HG03442 (cell line): ENCODE results near the gene PCDHGC4.
A peak's percentile ranks its signal among the peaks of the same experiment; 100 is the strongest.

Experiments
- ATAC-seq: cut with Tn5 transposase; IDR thresholded peaks from one replicate; pipeline ENCODE4 v1.9.1; 2021; ENCODE audit warnings: mild to moderate bottlenecking, moderate library complexity; ENCODE audit not compliant: unreplicated experiment

Gene PCDHGC4

DNA sequence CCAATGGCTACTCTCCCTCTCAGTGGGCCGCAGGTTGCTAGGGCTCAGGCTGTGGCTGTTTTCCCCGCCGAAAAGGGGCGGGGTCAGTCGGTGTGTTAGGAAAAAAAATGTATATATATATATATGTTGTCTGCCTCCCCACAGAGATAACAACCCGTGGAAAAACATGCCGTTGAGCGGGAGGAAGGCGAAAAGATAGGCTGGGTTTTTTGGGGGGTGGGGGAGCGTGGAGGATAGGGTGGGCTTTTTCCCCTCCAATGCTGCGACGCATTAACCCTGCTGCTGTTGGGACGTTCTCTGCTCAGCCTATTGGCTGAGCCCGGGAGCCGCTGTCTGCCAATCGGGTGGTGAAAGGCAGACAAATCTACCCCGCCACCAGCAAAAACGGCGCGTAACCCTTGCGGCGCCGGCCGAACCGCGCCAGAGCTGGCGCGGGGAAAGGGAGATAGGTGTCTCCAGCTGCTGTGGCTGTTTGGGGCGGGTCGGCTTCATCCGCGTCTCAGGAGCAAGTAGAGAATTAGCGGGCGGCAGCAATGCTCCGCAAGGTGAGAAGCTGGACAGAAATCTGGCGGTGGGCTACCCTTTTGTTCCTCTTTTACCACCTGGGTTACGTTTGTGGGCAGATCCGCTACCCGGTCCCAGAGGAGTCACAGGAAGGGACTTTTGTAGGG lies at the start of gene PCDHGC4:
Gene PCDHGC4 (plus strand): TSS at position 390 of the 671 bp plus-strand sequence. CDS start 144 bp downstream, at position 534.
- ATAC-seq, result no peak

DNA sequence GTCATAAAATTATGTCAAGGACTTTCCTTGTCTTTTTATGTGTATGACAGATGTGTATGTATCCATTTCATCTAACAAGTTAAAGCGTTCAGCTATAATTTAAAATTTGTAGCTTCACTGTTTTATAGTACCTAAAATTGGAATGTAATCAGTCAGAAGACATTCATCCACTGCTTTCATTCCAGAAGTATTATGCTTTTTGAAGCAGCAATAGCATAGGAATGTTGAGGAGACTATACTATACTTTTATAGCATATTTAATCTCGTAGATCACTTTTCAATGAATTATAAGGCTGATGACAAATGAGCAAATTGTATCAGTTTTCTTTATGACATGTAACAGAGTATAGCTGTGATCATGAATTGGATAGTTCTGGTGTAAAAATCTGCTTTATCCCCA lies 47.6 kb upstream of the PCDHGC4 start:
- ATAC-seq, result no peak

DNA sequence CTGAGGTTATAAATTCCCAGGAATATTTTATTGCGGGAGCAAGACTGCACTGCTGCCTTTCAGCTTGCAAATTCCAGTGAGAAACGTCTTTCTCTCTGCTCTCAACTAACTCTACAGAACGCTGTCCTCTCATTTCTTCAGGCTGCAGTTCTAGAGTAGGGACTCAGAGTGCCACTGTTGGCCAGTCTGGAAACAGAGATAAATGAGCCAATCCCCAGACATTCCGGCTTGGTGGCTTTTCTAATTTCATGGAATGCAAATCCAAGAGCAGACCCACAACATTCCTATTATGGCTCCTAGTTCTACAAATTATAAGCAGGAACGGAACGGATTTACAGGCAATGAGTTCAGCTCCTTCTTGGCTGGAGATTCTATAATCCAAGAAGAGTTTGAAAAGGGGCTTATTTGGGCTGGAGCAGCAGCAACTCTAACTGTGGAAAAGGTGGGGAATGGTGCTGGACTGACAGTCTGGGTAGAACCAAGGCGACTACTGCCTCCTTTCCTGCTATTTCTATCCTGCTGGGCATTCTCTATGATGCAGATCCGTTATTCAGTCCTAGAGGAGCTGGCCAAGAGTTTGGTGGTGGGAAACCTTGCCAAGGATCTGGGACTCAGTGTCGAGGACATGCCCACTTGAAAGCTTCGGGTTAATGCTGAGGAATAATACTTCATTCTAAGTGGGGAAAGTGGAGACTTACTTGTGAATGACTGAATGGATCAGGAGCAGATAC lies 45.3 kb upstream of the PCDHGC4 start:
- no peak for ATAC-seq

DNA sequence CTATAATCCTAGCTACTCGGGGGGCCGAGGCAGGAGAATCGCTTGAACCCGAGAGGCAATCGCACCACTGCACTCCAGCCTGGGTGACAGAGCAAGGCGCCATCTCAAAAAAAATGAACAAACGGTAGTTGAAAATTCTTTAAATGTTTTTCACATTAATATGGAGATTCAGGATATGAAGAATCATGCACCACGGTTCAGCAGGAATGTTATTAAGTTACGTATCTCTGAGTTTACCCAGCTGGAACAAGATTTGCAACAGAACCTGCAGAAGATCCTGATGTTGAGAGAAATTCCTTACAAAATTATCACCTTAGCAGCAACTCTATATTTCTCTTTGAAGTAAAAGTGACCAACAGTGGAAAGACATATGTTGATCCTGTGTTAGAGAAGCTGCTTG lies 44.5 kb upstream of the PCDHGC4 start:
- no peak for ATAC-seq

DNA sequence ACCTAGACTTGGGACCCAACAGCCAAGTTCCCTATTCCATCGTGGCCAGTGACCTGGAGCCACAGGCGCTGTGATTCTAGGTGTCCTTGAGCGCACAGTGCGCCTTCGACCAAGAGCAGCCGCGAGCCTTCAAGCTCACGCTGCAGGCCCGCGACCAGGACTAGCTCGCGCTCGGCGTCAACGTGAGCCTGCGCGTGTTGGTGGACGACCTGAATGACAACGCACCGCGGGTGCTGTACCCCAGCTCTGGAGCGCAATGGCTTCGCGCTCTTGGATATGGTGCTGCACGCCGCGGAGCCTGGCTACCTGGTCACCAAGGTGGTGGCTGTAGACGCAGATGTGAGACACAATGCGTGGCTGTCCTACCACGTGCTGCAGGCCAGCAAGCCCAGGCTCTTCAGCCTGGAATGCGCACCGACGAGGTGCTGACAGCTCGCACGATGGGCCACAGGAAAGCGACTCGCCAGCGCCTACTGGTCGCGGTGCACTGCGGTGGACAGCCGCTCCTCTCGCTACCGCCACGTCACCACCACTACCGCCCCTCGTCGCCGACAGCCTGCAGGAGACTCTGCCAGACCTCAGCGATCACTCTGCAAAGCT lies 43.2 kb upstream of the PCDHGC4 start:
- ATAC-seq, result no peak

DNA sequence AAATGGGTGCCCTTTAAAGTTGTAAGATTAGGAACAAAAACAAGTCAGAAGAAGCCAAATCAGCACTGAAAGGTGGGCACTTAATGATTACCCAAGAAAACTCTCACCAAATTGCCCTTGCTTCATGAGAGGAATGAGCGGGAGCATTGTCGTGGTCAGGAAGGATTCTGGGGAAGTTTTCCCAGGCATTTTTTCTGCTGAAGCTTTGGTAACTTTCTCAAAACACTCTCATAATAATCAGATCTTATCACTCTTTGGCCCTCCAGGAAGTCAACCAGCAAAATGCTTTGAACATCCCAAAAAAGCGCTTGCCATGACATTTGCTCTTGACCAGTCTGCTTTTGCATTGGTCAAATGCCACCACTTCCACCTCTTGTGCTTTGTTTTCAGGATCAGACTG lies 19.5 kb upstream of the PCDHGC4 start:
- no peak for ATAC-seq

DNA sequence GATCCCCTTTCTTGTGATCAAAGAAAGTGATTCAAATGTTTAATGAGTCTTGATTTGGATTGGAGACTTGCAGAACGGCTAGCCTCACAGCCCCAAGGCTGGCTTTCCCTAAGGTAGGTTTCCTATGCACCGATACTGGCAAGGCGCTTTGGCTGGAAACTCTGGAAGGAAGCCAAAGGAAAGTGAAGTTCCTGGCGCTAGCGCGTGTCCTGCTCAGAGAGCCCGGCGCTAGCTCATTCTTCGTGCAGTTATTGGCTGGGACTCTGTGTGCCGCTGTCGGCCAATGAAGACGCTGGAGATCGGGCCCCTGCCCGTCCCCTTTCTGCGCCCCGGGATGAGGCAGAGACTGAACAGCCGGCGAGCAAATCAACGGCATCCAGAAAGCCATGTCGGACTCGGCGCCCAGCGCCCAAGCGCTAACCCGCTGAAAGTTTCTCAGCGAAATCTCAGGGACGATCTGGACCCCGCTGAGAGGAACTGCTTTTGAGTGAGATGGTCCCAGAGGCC lies 9.2 kb upstream of the PCDHGC4 start, which contains the start of gene PCDHGC3:
Gene PCDHGC3 (plus strand): TSS at position 342 of the 507 bp plus-strand sequence. CDS start 151 bp downstream, at position 493.
- ATAC-seq, result peak; percentile 97

DNA sequence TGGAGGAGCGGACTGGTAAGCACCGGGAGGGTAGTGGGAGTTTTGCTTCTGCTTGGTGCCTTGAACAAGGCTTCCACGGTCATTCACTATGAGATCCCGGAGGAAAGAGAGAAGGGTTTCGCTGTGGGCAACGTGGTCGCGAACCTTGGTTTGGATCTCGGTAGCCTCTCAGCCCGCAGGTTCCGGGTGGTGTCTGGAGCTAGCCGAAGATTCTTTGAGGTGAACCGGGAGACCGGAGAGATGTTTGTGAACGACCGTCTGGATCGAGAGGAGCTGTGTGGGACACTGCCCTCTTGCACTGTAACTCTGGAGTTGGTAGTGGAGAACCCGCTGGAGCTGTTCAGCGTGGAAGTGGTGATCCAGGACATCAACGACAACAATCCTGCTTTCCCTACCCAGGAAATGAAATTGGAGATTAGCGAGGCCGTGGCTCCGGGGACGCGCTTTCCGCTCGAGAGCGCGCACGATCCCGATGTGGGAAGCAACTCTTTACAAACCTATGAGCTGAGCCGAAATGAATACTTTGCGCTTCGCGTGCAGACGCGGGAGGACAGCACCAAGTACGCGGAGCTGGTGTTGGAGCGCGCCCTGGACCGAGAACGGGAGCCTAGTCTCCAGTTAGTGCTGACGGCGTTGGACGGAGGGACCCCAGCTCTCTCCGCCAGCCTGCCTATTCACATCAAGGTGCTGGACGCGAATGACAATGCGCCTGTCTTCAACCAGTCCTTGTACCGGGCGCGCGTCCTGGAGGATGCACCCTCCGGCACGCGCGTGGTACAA lies 8.5 kb upstream of the PCDHGC4 start:
- peak; percentile 19 for ATAC-seq

DNA sequence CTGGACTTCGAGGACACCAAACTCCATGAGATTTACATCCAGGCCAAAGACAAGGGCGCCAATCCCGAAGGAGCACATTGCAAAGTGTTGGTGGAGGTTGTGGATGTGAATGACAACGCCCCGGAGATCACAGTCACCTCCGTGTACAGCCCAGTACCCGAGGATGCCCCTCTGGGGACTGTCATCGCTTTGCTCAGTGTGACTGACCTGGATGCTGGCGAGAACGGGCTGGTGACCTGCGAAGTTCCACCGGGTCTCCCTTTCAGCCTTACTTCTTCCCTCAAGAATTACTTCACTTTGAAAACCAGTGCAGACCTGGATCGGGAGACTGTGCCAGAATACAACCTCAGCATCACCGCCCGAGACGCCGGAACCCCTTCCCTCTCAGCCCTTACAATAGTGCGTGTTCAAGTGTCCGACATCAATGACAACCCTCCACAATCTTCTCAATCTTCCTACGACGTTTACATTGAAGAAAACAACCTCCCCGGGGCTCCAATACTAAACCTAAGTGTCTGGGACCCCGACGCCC lies 7.7 kb upstream of the PCDHGC4 start:
- ATAC-seq, result no peak

DNA sequence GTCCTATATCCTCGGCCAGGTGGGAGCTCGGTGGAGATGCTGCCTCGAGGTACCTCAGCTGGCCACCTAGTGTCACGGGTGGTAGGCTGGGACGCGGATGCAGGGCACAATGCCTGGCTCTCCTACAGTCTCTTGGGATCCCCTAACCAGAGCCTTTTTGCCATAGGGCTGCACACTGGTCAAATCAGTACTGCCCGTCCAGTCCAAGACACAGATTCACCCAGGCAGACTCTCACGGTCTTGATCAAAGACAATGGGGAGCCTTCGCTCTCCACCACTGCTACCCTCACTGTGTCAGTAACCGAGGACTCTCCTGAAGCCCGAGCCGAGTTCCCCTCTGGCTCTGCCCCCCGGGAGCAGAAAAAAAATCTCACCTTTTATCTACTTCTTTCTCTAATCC lies 7.0 kb upstream of the PCDHGC4 start:
- ATAC-seq, result no peak

DNA sequence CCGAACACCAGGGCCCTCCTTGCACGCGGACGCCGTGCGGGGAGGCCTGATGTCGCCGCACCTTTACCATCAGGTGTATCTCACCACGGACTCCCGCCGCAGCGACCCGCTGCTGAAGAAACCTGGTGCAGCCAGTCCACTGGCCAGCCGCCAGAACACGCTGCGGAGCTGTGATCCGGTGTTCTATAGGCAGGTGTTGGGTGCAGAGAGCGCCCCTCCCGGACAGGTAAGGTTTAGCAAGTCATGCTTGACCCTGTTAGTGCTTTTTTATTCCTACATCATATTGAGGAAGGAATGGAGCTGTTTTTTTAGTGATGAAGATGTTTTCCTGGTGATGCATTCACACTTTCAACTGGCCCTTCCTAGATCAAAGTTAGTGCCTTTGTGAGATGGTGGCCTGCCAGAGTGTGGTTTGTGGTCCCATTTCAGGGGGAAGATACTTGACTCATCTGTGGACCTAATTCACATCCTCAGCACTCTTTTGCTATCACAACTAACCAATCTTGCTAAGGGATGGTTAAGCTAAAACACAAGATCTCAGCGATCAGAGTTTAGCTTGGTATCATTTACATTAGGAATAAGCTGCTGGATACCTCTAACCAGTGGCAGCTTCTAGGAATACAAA lies 6.4 kb upstream of the PCDHGC4 start:
- ATAC-seq, result no peak

DNA sequence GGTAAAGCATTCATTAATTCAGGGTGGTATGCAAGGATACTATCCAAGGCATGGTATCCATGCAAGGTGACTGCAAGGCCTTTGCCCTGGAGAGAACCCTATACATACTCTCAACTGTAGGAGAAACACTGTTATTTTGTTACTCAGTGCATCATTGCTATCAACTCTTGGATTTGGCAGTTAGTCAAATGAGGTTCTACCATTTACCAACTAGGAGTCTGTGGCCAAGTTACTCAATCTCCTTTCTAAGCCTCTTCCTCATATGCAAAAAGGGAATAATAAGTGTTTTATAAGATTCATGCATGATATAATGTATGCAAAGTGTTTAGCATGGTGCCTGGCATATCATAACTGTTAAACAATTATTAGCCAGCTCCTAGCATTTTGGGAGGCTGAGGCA lies 5.1 kb upstream of the PCDHGC4 start:
- ATAC-seq, result no peak

DNA sequence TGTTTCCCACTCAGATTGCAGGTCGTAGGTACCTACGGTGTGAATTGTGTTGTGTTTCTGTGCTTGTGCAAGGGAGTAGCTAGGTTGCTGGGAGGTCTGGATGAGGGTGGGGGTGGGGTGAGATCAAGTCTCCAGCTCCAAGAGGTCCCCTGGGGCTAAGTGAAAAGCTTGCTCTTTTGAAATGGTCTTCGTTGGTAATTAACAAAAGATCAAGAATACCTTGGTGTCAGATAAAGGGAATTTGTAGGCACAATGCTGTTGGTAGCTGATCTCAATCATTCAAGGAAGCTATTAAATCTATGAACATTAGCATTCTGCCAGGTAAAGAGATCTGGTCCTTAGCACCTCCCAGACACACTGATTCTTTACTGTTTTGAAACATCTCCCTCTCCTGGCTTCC lies 928 bp upstream of the PCDHGC4 start:
- no peak for ATAC-seq

DNA sequence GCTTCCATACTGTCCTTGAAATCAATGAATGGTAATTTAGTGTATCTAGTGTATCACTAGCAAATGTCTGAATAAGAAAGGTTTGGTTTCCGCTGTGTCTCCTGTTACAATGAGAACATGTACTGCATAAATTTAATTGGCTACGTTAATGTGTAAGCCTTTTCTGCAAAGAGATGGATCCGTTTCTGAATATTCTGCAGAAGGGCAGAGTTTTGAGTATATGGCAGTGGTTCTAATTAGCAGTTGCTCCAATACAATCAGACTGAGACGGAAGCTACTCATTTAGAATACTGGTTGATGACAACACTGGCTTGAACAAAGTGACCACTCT lies 555 bp upstream of the PCDHGC4 start:
- ATAC-seq, result no peak

DNA sequence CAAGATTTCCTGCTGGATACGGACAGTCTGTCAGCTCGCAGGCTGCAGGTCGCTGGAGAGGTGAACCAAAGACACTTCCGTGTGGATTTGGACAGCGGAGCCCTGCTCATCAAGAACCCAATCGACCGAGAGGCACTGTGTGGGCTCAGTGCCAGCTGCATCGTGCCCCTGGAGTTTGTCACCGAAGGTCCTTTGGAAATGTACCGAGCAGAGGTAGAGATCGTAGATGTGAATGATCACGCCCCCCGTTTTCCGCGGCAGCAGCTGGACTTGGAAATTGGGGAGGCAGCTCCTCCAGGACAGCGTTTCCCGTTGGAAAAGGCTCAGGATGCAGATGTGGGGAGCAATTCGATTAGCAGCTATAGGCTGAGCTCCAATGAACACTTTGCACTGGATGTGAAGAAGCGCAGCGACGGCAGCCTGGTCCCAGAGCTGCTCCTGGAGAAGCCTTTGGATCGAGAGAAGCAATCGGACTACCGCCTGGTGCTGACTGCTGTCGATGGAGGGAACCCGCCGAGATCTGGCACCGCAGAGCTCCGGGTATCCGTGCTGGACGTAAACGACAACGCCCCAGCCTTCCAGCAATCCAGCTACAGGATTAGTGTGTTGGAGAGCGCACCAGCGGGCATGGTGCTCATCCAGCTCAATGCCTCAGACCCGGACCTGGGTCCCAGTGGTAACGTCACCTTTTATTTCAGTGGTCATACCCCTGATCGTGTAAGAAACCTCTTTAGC lies 658 bp downstream of the PCDHGC4 start:
- ATAC-seq, result no peak

DNA sequence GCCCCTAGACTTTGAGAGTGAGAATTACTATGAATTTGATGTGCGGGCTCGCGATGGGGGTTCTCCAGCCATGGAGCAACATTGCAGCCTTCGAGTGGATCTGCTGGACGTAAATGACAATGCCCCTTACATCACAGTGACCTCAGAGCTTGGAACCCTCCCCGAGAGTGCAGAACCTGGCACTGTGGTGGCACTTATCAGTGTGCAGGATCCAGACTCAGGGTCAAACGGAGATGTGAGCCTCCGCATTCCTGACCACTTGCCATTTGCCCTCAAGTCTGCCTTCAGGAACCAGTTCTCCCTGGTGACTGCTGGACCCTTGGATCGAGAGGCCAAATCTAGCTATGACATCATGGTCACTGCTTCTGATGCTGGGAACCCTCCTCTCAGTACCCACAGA lies 1.3 kb downstream of the PCDHGC4 start:
- ATAC-seq, result no peak

DNA sequence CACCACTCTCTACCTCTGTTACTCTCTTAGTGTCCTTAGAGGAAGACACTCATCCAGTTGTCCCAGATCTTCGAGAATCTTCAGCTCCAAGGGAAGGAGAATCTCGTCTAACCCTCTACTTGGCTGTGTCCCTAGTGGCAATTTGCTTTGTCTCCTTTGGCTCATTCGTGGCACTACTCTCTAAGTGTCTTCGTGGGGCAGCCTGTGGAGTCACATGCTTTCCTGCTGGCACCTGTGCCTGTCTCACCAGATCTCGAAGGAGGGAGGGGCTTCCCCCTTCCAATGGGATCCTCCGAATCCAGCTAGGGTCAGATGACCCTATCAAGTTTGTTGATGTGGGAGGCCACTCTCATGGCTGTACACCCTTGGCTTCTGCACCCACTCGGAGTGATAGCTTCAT lies 2.3 kb downstream of the PCDHGC4 start:
- ATAC-seq, result no peak

DNA sequence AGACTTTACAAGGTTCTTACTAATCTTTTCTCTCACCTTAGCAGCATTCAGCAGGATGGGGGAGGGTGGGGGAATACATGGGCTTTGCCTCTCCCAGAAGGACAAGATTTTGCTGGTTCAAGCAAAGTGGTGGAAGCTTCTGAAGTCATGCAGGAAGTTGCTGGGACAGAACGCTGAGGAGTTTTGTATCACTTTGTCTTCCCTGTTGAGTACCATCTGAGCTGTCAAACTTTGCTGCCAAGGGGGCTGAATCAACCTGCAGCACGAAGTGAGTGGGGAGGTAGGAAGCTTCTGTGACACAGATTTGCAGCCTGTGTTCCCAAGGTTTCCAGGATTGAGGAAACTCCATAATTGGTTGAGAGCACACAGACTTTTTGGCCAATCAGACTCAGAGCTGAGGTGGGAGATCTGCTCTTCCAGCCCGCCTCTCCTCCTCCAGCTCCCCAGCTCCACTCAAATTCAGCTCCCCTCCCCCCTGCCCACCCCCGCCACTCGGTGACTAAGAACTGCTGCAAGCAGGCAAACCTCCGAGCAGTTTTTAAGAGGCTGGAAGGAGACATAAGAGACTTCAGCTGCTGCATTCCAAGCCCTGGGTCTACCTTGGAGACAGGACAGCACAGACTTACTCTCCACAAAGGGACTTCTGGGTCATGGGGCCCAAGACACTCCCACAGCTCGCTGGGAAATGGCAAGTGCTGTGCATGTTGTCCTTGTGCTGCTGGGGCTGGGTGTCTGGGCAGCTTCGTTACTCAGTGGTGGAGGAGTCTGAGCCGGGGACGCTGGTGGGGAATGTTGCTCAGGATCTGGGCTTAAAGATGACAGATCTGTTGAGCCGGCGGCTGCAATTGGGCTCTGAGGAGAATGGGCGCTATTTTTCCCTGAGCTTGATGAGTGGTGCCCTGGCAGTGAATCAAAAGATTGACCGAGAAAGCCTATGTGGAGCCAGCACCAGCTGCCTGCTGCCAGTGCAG lies 4.0 kb downstream of the PCDHGC4 start, which contains the start of gene PCDHGC5:
Gene PCDHGC5 (plus strand): TSS at position 491 of the 971 bp plus-strand sequence. CDS start 160 bp downstream, at position 651.
- ATAC-seq, result no peak

DNA sequence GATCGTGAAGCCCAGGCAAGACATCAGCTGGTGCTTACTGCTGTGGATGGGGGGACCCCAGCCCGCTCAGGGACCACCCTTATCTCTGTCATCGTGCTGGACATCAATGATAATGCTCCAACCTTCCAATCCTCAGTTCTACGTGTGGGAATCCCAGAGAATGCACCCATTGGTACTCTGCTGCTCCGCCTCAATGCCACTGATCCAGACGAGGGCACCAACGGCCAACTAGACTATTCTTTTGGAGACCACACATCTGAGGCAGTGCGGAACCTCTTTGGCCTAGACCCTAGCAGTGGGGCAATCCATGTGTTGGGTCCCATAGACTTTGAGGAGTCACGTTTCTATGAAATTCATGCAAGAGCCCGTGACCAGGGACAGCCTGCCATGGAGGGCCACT lies 5.0 kb downstream of the PCDHGC4 start:
- no peak for ATAC-seq
